Thyroid gland (tissue), 4 donors: ENCODE results near the gene MBD6. TPM values are rescaled to one million over a fixed set of nuclear protein-coding genes. Genes with fewer than 3 reads are reported as not detected.
"Not testable (repeated sequence)": the region's sequence is repeated elsewhere in the genome, so short reads cannot be mapped to it uniquely, and the experiment has no call there.

Experiments used
- DNase-seq, 2 donors: peaks; one replicate each; pipeline ENCODE4 v3.0.0-alpha.2; 2019
- H3K27ac ChIP-seq, 3 donors: fragments of 200-600 bp; sonication (generic); 1 replicate in 2 of 3; 2 replicates in 1 of 3; pipeline ENCODE4 v1.5.1; 2016 to 2019; ENCODE audit warnings: mild to moderate bottlenecking in 1 of 3, moderate library complexity in 1 of 3
- H3K27me3 ChIP-seq: fragments of 200-600 bp; sonication (generic); one replicate; pipeline ENCODE4 v1.5.1; 2019
- H3K36me3 ChIP-seq, 2 donors: fragments of 200-600 bp; sonication (generic); one replicate each; pipeline ENCODE4 v1.5.1; 2016 to 2019
- H3K4me1 ChIP-seq, 2 donors: fragments of 200-600 bp; sonication (generic); one replicate each; pipeline ENCODE4 v1.5.1; 2017 to 2019
- H3K4me3 ChIP-seq, 3 donors: fragments of 200-600 bp; sonication (generic); replicated peaks in 1 of 3; 1 replicate in 2 of 3; 2 replicates in 1 of 3; pipeline ENCODE4 v1.5.1; 2016; ENCODE audit warnings: mild to moderate bottlenecking in 1 of 3
- H3K9me3 ChIP-seq: fragments of 200-600 bp; sonication (generic); one replicate; pipeline ENCODE4 v1.5.1; 2017
- POLR2A ChIP-seq, 2 donors: fragments of 450-650 bp; IDR thresholded peaks; one replicate each; pipeline ENCODE4 v1.6.1; 2017; ENCODE audit warnings: antibody characterized with exemption in 2 of 2, mild to moderate bottlenecking in 2 of 2, moderate library complexity in 1 of 2
- WGBS, 2 donors: methylation state at CpG; one replicate each; pipeline ENCODE4 v1.1.5; 2017; 5-methylcytosine and 5-hydroxymethylcytosine counted together
- intact Hi-C: fragments of 100-400 bp; cut with DNase I; formaldehyde crosslinking; loops from one replicate; pipeline ENCODE4 v1.15.1; 2023
- total RNA-seq, 4 donors: library from RNA; depleted of rRNA; stranded (reverse); fragments of >200 nt; gene quantifications; one replicate each; pipeline ENCODE4 v1.2.3, GENCODE V29; 2016
- TF ChIP-seq, protein P1 (sequence below), 6 experiments: fragments of 200-600 bp in 3 of 6; fragments of 450-650 bp in 3 of 6; sonication (generic) in 3 of 6; IDR thresholded peaks; one replicate each; pipeline ENCODE4 v1.5.1; 2016 to 2019; ENCODE audit warnings: antibody characterized with exemption in 6 of 6, mild to moderate bottlenecking in 2 of 6, inconsistent platforms in 1 of 6, moderate library complexity in 1 of 6

The MBD6 gene
- total RNA-seq, 4 donors from 2014 or later = 18.9 to 59.7 (median 51.9) TPM

DNA sequence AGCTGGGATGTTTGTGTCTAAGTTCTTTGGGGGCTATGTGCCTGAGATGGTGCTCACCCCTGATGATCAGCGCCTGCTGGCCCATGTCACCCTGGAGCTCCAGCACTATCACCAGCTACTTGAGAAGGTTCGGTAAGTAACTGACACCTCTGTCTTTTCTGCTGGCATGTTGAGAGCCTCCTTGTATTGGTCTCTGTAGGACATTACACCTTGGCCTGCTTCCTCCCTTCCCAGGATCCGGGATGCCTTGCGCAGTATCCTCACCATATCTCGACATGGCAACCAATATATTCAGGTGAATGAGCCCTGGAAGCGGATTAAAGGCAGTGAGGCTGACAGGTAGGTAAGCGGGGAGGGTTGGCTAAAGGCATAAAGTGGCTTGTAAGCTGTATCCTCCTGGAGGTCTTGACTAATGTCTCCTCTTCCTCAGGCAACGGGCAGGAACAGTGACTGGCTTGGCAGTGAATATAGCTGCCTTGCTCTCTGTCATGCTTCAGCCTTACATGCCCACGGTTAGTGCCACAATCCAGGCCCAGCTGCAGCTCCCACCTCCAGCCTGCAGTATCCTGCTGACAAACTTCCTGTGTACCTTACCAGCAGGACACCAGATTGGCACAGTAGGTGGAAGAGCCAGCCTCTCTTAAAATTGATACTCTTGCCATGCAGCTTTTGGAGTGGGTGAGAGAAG is 7.8 kb upstream of the MBD6 start:
- intact Hi-C loops = no loop called here
- H3K9me3 ChIP-seq = no peaks in the 10 kb centered on the region
- 83 to 88% methylated on average over 9 of the region's 9 CpGs for WGBS, 2 donors
- H3K4me3 ChIP-seq = no peak overlapping the region
- H3K4me1 ChIP-seq = peaks cover 17 to 26% of the 10 kb centered on the region in 2 donors
- no peak for DNase-seq
- no peaks in the 10 kb centered on the region for H3K27me3 ChIP-seq
- H3K27ac ChIP-seq = no peak overlapping the region
- peaks cover 47 to 51% of the 10 kb centered on the region in 2 donors for H3K36me3 ChIP-seq
- TF ChIP-seq, protein P1, sequence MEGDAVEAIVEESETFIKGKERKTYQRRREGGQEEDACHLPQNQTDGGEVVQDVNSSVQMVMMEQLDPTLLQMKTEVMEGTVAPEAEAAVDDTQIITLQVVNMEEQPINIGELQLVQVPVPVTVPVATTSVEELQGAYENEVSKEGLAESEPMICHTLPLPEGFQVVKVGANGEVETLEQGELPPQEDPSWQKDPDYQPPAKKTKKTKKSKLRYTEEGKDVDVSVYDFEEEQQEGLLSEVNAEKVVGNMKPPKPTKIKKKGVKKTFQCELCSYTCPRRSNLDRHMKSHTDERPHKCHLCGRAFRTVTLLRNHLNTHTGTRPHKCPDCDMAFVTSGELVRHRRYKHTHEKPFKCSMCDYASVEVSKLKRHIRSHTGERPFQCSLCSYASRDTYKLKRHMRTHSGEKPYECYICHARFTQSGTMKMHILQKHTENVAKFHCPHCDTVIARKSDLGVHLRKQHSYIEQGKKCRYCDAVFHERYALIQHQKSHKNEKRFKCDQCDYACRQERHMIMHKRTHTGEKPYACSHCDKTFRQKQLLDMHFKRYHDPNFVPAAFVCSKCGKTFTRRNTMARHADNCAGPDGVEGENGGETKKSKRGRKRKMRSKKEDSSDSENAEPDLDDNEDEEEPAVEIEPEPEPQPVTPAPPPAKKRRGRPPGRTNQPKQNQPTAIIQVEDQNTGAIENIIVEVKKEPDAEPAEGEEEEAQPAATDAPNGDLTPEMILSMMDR (IDR thresholded peaks at IDR 0.05) = no peak
- no peak for TF ChIP-seq POLR2A (IDR thresholded peaks at IDR 0.05)

DNA sequence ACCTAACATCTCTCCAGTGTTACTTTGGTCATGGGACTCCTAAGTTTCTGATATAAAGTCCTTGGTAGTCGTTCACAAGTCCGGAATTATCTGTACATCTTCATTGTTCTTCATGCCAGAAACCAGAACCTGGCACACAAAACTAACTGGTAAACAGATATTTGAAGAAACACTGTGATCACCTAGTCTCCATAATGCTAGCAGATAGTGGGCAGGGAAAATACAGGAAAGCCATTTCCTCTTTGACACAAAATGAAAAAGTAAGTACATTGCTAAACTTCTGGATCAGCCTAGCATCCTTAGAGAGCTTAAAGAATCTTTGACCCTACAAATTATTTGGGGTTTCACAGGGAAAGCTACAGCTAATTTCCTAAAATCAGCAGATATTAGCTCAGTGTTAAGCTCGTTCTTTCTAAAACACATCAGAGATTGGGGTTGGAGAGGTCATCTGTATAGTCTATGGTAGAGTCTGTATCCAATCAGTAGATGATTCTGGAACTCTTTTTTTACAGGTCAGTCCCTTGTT is 7.2 kb upstream of the MBD6 start:
- H3K36me3 ChIP-seq = peaks cover 45 to 51% of the 10 kb centered on the region in 2 donors
- 83 to 86% methylated on average over 3 of the region's 3 CpGs for WGBS, 2 donors
- no peak for TF ChIP-seq POLR2A (IDR thresholded peaks at IDR 0.05)
- TF ChIP-seq, protein P1 (IDR thresholded peaks at IDR 0.05) = no peak
- H3K9me3 ChIP-seq = no peaks in the 10 kb centered on the region
- H3K4me1 ChIP-seq = peaks cover 17 to 26% of the 10 kb centered on the region in 2 donors
- no peak overlapping the region for H3K27ac ChIP-seq
- intact Hi-C loops = no loop called here
- no peak overlapping the region for H3K4me3 ChIP-seq
- no peak for DNase-seq
- H3K27me3 ChIP-seq = no peaks in the 10 kb centered on the region

DNA sequence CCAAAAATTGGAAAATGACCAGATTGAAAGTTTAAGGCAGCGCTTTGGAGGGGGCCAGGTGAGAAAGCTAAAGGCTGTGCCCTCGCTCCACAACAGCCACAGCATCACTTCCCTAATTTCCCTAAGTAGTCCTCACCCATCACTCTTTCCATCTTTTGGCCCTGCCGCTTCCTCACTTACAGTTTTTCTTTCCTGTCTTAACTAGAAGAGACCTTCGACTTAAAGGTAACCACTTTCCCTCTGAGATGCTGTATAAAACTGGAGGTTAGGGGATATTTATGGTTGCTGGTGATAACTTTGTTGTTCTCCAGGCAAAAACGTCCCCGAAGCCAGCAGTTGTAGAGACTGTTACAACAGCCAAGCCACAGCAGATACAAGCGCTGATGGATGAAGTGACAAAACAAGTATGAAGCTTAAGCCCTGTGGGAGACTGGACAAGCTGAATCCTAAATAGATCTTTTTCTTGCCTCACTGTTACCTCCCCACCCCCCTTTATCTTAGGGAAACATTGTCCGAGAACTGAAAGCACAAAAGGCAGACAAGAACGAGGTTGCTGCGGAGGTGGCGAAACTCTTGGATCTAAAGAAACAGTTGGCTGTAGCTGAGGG is 6.6 kb upstream of the MBD6 start:
- Histone ChIP-seq H3K36me3 (peaks cover 45 to 51% of the 10 kb centered on the region in 2 donors), H3K27me3 (no peaks in the 10 kb centered on the region), H3K9me3 (no peaks in the 10 kb centered on the region), H3K27ac (no peak overlapping the region), H3K4me1 (peaks cover 19 to 29% of the 10 kb centered on the region in 2 donors), H3K4me3 (no peak overlapping the region)
- 85 to 90% methylated on average over 11 of the region's 11 CpGs for WGBS, 2 donors
- no peak for DNase-seq
- intact Hi-C loops = no loop called here
- TF ChIP-seq, protein P1 (IDR thresholded peaks at IDR 0.05) = no peak
- TF ChIP-seq POLR2A (IDR thresholded peaks at IDR 0.05) = no peak

DNA sequence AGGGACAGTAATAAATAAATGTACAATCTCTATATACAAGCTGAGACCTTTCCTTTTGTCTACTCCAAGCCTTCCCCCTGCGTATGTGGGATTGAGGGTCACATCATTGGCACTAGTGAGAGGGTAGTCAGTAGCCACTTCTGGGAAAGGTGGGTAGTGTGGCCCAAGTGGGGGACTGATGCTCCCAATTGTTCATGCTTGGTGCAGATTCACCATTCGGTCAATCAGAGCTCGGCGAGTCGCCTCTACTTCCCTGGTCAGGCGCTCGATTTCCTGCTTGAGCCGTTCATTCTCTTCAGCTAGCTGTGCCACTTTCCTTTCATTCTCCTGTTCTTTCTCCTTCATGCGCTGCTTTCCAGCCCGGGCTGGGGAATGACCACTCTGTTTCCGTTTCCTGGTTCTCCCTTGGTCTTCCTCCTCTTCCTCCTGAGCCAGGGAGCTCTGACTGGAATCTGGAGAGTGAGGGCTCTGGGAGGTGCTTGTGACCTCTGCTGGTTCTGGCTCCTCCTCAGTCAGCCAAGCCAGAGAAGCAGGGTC is 5.9 kb upstream of the MBD6 start:
- Histone ChIP-seq H3K27ac (peak overlapping the region in 2 of 3 donors; percentile 7 to 97), H3K36me3 (peaks cover 45 to 49% of the 10 kb centered on the region in 2 donors), H3K4me1 (peaks cover 25 to 35% of the 10 kb centered on the region in 2 donors), H3K27me3 (no peaks in the 10 kb centered on the region), H3K9me3 (no peaks in the 10 kb centered on the region), H3K4me3 (no peak overlapping the region)
- 90% methylated on average over 11 of the region's 11 CpGs for WGBS, 2 donors
- TF ChIP-seq, protein P1 (IDR thresholded peaks at IDR 0.05) = no peak
- no peak for TF ChIP-seq POLR2A (IDR thresholded peaks at IDR 0.05)
- intact Hi-C loops = no loop called here
- no peak for DNase-seq

DNA sequence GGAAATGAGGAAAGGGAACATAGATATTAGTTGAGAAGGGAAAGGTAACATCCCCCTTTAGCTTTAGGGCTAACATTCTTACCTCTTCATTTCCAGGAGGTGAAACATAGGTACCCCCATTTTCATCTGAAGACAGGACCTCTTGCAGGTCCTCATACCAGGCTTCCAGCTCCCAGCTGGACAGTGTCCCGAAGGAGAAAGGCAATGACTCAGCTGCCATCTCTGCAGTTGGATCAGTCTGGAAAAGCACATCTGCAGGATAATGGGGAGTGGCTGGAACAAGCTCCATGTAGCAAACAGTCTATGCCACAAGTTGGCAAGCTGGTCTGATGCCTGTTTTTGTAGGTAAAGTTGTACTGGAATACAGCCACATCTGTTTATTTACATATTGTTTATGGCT is 5.4 kb upstream of the MBD6 start:
- 0 to 38% methylated on average over 1 of the region's 1 CpG for WGBS, 2 donors
- H3K27me3 ChIP-seq = no peaks in the 10 kb centered on the region
- intact Hi-C loops = no loop called here
- DNase-seq = no peak
- no peak for TF ChIP-seq POLR2A (IDR thresholded peaks at IDR 0.05)
- TF ChIP-seq, protein P1 (IDR thresholded peaks at IDR 0.05) = no peak
- H3K4me1 ChIP-seq = peaks cover 30 to 40% of the 10 kb centered on the region in 2 donors
- H3K27ac ChIP-seq = peak overlapping the region in 2 of 3 donors; percentile 7 to 97
- H3K36me3 ChIP-seq = peaks cover 44% of the 10 kb centered on the region in 2 donors
- no peaks in the 10 kb centered on the region for H3K9me3 ChIP-seq
- H3K4me3 ChIP-seq = no peak overlapping the region

DNA sequence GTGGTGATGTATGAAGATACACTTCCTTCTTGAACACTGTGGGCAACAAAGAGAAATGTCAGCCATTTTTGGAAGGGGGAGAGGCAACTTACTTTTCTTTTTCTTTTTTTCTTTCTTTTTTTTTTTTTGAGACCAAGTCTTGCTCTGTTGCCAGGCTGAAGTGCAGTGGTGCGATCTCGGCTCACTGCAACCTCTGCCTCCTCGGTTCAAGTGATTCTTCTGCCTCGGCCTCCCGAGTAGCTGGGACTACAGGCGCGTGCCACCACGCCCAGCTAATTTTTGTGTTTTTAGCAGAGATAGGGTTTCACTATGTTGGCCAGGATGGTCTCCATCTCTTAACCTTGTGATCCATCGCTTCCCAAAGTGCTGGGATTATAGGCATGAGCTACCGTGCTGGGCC is 4.9 kb upstream of the MBD6 start:
- H3K27ac ChIP-seq = peak overlapping the region; percentile 50 to 97 (median 97)
- intact Hi-C loops, DNase-seq, H3K9me3 ChIP-seq, H3K4me3 ChIP-seq, H3K27me3 ChIP-seq: not testable (repeated sequence)
- H3K36me3 ChIP-seq = peaks cover 39% of the 10 kb centered on the region in 2 donors
- WGBS, 2 donors = 78 to 80% methylated on average over 10 of the region's 10 CpGs
- H3K4me1 ChIP-seq = peaks cover 32 to 41% of the 10 kb centered on the region in 2 donors
